Myocyte (in vitro differentiated cells): Measurements from ENCODE around the gene CAT. TPM values are rescaled to one million over a fixed set of nuclear protein-coding genes. Genes with fewer than 3 reads are reported as not detected.

Experiments used
- DNase-seq: peaks from one replicate; pipeline ENCODE4 v3.0.0-alpha.2; 2012; ENCODE audit warnings: low read depth
- total RNA-seq: library from RNA; depleted of rRNA; stranded (reverse); fragments of >200 nt; gene quantifications from 2 replicates; pipeline ENCODE4 v1.2.3, GENCODE V29; 2014

The CAT gene
- total RNA-seq, 1 donor from 2014 or later, result 145 TPM

DNA sequence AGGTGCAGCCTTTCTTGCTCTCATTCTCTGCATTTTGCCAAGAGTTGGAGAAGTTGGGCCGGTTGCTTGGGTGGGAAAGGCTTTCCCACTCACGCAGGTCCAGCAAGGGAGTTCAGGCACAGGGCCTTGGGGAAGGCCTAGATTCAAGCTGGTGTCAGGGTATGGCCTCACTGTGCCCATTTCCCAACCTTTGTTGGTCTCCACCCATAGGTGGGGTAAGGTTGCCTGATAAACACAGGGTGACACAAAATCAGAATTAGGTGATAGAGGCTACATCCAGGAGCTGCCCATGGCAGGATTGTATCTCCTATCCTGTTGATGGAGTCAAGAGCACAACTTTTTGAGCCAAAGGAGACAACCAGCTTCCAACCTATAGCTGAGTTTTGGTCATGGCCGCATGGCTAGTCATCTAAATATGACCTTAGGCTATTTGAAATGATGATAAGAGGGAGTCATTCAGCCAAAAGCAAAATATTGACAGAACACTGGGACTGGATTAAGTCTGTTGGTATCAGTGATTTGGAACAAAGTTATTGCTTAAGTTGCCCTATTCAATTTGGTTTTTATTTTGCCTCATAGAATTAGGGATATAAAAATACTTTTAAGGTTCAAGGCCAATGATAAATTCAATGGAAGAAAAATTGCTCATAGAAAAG lies 20.9 kb downstream of the CAT start:
- no peak for DNase-seq

DNA sequence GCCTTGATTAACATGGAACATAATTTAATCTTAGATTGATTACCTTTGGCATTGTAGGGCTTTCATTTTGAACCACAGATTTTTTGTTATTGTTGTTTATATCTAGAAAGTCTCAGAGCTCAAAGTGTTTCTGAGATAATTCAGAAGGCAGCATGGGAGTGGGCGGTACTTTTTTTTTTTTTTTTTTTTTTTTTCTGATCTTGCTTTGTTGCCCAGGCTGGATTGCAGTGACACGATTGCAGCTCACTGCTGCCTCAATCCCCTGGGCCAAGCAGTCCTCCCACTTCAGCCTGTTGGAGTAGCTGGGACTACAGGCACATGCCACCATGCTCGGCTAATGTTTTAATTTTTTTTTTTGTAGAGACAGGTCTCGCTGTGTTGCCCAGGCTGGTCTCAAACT lies 21.5 kb downstream of the CAT start:
- DNase-seq, result no peak

DNA sequence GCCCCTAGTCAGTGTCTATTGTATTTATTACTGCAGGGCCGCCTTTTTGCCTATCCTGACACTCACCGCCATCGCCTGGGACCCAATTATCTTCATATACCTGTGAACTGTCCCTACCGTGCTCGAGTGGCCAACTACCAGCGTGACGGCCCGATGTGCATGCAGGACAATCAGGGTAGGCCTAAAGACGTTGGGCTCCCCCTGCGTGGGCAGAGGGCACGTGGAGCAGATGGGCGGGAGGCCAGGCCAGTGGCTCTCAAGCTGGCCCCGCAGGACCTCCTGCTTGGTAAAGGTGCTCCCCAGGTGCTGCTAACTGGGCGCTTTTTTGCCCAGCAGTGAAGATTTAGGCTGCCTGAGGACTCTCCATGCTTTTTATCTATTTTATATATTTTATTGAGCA lies 22.5 kb downstream of the CAT start:
- no peak for DNase-seq

DNA sequence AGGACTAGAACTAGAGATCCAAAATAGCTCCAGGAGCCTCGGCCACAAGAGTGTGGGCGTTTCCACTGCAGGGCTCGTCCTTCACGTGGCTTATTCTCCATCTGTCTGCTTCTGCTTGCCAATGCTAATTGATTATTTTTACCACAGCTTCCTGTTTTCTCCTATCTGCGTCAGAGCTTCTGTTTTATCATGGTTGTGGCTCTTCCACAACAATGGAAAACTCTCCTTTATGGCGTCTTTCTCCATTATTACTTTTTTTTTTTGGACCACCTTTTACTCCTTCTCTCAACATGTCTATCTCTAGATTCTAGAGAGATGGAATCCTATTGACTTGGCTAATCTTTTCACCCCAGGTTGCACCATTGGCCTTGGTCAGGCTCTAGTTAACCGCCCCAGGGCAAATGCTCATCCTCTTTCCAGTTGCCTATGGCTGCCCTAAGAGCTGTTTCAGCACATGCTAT lies 25.9 kb downstream of the CAT start:
- DNase-seq, result no peak

DNA sequence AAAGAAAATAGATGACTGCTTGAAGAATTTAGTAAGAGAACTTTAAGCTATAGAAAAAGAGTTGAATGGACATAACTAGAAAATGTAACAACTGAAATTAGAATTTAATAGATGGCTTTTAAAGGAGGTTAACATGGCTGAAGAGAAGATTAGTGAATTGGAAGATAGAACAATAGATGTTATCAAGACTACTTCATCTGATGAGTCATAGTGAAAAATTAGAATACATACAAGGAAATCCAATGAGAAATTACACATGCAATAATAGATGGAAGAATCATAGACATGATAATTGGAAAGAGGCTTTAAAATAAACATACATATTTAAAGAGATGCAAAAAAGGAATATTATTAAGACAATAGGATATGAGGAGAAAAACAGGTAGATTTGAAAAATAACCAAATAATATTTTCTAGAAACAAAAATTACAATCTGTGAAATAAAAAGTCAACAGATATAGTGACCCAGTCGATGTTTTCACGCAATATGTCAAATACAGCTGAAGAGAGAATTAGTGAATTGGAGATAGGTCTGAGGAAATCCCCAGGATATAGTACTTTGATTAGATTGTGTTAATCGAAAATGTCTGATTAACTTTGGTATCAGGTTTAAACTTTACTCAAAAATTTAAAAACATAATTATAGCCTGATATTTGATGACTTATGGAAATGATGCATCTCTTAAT lies 28.2 kb downstream of the CAT start:
- DNase-seq, result no peak

DNA sequence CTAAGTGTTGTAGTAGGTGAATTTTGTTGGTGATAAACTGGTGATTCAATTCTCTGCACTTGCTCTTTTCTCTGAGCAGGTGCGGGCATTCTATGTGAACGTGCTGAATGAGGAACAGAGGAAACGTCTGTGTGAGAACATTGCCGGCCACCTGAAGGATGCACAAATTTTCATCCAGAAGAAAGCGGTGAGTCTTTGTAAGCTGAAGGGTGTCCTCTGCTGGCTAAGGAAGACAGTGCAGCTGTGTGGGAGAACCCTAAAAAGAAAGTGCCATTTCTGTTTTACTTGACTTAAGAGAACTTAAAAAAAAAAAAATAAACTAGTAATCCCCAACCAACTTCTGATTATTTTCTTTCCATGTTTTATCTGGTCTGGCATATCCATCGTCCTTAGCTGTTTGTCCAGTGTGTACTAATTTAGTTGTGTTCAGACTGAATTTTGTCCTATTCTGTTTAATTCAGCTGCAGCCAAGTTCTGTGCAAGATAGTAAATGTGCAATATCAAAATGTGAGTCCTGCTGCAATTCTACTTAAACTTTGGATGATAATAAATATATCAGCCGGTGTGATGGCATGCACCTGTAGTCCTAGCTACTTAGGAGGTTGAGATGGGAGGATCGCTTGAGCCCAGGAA lies 29.6 kb downstream of the CAT start:
- DNase-seq, result peak; percentile 34

DNA sequence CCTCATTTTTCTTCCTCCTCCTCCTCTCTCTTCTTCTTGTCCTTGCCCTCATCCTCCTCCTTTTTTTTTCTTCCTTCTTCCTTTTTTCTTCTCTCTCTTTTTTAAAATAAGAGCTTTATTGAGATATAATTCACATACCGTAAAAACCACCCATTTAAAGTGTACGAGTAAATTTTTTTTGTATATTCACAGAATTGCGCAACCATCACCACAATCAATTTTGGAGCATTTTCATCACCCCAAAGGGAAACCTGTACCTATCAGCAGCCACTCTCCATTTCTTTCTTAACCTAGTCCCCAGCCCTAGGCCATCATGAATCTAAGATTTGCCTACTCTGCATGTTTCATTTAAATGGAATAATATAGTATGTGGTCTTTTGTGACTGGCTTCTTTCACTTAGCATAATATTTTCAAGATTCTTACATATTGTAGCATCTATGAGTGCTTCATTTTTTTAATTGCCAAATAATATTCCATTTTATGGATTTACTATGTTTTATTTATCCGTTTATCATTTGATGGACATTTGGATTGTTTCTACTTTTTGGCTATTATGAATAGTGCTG lies 35.0 kb downstream of the CAT start:
- no peak for DNase-seq

DNA sequence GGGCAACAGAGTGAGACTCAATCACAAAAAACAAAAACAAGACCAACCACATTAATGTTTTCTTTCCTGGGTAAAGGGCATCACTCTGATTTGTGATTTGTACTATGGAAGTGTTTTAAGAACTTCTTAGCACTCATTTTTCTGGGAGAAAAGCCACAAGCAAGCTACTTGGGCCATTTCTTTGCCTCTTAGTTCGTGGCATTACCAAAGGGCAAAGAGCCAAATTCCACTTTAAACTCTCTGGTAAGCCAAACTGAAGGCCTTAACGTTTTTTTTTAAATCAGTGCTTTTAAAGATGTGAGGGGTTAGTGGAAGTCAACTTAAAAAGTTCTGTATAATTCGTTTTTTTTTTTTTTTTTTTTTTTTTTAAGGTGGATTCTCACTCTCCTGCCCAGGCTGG lies 36.9 kb downstream of the CAT start:
- DNase-seq, result peak; percentile 22

DNA sequence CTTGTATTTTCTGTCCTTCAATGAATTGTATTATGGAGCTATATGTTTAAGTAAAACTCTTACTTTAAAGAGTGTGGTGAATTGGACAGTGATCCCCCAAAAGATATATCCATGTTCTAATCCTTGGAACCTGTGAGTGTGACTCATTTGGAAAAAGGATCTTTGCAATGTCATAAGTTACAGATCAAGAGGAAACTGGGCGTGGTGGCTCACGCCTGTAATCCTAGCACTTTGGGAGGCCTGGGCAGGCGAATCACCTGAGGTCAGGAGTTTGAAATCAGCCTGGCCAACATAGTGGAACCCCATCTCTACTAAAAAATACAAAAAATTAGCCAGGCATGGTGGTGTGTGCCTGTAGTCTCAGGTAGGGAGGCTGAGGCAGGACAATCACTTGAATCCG lies 38.1 kb downstream of the CAT start:
- no peak for DNase-seq

DNA sequence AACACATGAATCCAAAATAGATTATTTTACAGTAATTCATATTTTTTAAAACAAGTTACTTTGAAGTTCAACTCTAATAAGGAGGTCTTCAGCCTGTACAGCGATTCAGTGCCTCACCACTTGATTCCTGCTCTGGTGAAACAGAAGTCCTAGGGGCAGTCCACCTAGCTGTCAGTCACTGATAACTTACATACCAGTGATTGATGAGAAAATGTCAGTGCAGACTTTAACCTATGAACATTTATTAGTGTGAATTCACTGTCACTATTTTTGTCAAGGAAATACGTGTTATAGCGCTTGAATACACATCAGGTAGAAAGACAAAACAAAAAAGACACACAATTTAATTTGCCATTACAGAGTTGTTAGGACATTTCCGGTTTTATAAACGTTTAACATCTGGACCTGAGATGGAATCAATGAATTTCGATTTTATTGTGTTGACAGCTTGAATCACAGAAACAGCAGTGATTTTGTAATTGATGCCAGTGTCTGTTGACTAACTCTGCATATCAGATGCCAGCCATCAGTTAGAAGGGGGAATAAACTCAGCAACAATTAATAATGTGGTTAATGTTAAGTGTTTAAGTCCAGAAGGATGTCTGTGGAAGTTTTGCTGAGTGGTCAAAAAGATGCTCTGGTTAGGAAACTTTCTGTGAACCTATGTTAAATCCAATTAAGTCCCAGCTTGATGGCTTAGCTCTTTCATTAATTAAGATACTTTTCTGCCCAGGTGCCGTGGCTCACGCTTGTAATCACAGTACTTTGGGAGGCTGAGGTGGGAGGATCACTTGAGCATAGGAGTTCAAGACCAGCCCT lies 40.3 kb downstream of the CAT start:
- no peak for DNase-seq

DNA sequence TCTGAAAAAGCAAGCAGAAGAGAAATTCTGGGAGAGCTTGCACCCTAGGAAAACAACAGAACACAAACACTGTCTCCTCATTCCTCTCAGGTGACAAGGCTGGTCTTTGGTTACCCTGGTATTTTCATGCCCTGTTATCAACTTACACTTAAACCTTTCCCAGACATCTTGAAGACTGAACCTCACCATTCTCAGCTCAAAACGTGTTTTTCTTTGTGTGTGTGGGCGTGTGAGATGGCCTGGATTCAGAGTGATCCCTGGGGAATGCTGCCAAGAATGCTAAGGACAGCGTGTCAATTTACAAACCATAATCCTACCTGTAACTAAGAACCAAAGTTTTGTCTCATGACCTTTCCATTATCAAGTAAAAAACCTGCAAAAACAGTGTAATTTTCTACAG lies 41.6 kb downstream of the CAT start:
- DNase-seq, result peak; percentile 27

DNA sequence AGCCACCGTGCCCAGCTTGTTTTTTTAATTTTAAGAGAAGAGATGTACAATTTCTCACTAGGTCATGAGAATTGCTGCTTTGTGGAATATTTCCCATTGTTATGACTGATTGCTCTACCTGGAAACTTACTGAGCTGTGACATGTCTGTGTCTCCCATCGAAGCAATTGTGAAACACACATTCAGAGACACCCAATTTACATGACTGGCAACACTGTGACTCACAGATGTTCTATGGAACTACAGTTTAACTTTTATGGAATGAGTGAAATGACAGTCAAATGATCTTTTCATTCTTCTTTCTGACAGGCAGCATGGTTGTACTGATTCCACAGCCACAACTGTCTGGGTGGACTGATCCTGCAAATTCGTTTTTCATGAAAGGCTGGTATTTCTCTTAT lies 42.6 kb downstream of the CAT start:
- DNase-seq, result no peak

DNA sequence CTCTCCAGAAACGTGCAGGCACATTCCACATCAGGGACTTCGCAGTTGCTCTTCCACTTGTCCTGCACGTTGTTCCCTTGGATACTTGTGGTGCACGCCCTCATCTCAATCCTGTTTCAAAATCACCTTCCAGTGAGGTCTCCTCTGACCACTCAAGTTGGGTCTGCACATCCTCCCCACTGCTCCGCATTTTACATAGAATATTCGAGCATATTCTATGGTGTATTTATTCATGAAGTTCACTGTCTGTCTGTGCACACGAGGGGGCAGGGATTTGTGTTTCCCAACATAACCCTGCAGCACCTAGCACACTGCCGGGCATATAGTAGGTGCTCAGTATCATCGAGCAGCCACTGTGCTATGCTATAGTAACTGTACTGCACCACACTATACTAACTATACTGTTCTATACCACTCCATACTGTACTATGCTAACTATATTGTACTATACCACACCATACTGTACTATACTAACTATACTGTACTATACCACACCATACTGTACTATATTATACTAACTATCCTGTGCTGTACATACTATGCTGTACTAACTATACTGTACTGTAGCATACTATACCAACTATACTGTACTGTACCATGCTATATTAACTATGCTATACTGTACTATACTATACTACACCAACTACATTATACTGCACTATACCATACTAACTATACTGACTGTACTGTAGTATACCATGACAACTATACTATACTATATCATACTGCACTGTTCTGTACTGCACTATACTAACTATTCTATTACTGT lies 44.6 kb downstream of the CAT start:
- DNase-seq, result no peak

DNA sequence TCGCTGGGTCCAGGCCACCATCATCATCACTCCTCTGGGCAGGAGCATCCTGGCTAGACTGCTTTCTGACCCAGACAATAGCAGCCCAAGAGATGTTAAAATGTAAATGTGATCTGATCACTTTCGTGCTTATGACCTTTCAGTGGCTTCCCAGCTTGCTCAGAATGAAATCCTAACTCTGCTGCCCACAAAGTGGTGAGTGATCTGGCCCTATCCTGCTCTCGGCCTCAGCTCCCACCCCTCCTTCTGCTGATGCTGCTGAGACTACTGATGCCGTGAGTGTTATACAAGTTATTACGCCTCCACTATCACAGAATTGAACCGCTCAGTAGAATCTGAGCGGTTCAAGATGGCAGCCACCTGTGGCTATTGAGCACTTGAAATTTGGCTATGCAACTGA lies 48.7 kb downstream of the CAT start:
- DNase-seq, result no peak

DNA sequence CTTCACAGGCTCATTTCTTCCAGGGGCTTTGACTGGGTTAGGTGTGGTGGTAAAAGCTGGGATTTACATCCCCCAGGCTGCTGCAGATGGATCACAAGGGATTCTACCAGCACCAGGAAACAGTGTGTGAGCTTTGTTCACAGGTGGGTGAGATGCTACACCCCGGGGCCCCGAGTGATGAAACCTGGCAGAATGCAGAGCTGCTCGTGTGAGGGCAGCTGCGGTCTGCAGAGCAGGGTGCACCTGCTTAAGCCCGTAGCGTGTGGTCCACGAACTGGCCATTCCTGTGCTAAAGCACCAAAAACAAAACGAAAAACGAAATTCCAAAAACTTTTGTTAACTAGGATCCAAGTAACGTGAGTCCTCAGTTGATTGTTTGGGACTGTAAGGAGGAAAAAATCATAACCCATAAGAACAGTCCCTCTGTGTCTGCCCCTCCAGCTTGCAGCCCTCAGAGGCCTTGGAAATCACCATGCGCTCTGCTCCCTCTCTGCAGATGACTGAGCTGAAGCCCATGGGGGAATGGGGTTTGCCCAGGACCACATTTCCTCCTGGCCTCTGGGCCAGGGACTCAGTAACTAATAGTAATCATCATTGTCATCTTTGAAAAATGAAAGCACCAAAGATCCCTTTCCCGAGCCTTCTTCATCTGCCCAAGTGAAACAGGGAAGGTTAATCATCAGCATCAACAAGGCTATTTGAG lies 50.3 kb downstream of the CAT start:
- DNase-seq, result no peak

DNA sequence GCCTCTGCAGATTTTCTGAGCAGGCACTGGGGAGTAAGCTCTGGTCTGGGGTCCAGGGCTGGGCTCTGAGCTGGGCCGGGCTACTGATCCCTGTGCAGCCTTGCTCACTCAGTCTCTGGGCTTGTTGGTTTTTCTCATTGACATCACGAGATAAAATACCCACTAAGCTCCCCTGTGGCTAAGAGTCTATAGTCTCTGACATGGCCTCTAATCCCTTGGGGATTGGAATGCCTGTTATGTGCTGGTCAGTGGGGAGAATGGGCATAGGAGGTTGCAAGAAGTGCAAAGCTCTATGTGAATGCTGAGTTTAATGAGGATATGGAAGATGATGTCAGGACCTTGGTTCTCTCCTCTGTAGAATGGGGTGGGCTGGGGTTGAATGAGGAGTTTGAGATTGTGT lies 51.6 kb downstream of the CAT start:
- no peak for DNase-seq

DNA sequence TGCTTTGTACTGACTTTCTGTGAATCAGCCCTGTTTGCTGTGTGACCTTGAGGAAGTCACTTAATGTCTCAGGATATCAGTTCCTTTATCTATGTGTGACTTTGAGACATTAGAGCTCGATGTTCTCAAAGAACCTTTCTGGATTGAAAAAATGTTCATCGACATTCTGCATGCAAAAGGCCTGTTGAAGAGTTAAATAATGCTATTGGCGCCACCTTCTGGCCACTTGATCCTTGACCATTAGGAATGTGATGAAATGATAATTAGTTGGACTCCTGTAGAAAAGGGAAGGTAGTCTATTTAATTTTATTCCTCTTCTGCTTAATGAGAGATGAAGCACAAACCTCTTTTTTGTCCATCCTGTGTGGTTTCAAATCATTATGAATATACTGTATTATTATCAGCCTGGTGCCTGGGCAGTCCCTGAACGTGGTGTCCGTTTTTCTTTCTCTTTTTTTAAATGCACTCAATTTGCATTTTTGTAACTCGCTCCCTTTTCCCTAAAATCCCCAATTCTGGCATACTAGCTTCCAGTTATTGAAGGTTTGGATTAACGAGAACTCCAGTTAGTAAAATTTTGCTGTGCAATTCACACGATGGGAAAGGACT lies 54.2 kb downstream of the CAT start:
- DNase-seq, result peak; percentile 73

DNA sequence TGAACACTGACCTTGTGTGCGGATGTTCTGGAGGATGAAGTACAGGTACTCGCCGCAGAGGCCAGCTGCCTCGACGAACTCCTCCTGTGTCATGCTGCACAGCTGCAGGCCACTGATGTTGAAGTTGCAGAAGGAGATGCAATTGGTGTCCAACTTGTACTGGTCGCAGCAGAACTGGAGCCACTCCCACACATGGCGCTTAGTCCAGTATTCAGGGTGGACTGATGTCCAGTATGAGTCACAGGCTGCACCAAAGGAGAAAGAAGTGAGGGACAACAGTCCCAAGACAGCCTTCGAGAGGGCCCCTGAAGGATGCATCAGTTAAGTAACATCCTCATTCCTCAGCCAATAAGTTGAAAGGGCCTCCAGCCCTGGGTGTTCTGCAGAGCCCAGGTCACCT lies 54.7 kb downstream of the CAT start:
- DNase-seq, result no peak

DNA sequence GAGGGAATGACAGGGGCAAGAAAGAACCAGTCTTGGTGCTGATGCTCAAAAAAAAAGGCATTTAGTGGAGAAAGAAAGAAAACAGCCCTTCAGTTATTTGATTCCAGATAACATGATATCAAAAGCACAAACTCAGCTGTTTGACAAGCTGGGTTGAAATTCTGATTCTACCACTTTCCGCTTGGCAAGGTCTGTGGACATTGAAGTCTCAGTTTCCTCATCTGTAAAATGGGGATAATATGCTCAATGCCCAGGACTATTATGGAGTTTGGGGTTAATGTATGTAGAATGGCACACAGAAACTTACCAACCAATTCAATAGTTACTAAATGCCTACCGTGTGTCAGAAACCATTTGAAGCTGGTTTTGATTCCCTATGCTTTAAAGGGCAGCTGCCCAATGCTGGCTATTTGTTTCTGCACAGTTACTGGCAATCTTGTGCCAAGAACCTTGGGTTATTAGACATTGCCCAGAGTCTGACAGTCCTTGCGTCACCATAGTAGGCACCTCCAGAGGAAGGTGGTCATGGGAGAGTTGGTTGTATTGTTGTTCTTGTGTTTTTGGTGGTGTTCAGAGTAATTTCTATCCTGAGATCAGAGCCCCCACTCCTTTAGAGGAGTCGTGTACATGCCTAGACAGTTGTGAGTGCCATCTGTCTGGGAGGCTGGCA lies 55.3 kb downstream of the CAT start:
- DNase-seq, result no peak
